HEK293 (cell line): ENCODE data around the gene GALNT2.

Experiments used
- CTCF ChIP-seq: fragments of 450-650 bp; formaldehyde crosslinking; IDR thresholded peaks from 2 replicates; pipeline ENCODE4 v1.5.1; 2016; ENCODE audit warnings: missing biosample characterization, missing genetic modification characterization
- GFI1B ChIP-seq: fragments of 450-650 bp; formaldehyde crosslinking; IDR thresholded peaks from 2 replicates; pipeline ENCODE4 v1.5.1; 2016; ENCODE audit warnings: missing biosample characterization, missing genetic modification characterization
- GLIS2 ChIP-seq: fragments of 450-650 bp; formaldehyde crosslinking; IDR thresholded peaks from 2 replicates; pipeline ENCODE4 v1.5.1; 2016; ENCODE audit warnings: missing biosample characterization, missing genetic modification characterization
- HIC1 ChIP-seq: fragments of 450-650 bp; formaldehyde crosslinking; IDR thresholded peaks from 2 replicates; pipeline ENCODE4 v1.5.1; 2016; ENCODE audit warnings: missing biosample characterization, missing genetic modification characterization
- IKZF3 ChIP-seq: fragments of 450-650 bp; IDR thresholded peaks from 2 replicates; pipeline ENCODE4 v1.5.0; 2018; ENCODE audit warnings: missing biosample characterization, mild to moderate bottlenecking, missing genetic modification characterization, moderate library complexity
- KLF10 ChIP-seq: fragments of 450-650 bp; IDR thresholded peaks from 2 replicates; pipeline ENCODE4 v1.5.1; 2018; ENCODE audit warnings: missing biosample characterization, mild to moderate bottlenecking, missing genetic modification characterization
- KLF7 ChIP-seq: fragments of 450-650 bp; formaldehyde crosslinking; IDR thresholded peaks from 2 replicates; pipeline ENCODE4 v1.5.1; 2016; ENCODE audit warnings: missing biosample characterization, missing genetic modification characterization, borderline replicate concordance
- MEIS1 ChIP-seq: sonication (generic); formaldehyde crosslinking; IDR thresholded peaks from 2 replicates; pipeline ENCODE4 v1.8.1; 2022; ENCODE audit warnings: missing genetic modification reagents, mild to moderate bottlenecking, borderline replicate concordance
- OSR2 ChIP-seq: fragments of 450-650 bp; formaldehyde crosslinking; IDR thresholded peaks from 2 replicates; pipeline ENCODE4 v1.5.1; 2016; ENCODE audit warnings: missing biosample characterization, missing genetic modification characterization
- OVOL3 ChIP-seq: fragments of 450-650 bp; formaldehyde crosslinking; IDR thresholded peaks from 2 replicates; pipeline ENCODE4 v1.5.1; 2016; ENCODE audit warnings: missing biosample characterization, missing genetic modification characterization
- RBAK ChIP-seq: fragments of 450-650 bp; formaldehyde crosslinking; IDR thresholded peaks from 2 replicates; pipeline ENCODE4 v1.5.1; 2016; ENCODE audit warnings: missing biosample characterization, missing genetic modification characterization
- REST ChIP-seq: fragments of 450-650 bp; formaldehyde crosslinking; IDR thresholded peaks from 2 replicates; pipeline ENCODE4 v1.5.1; 2016; ENCODE audit warnings: missing biosample characterization, missing genetic modification characterization
- TRIM28 ChIP-seq: IDR thresholded peaks from 2 replicates; pipeline ENCODE4 v1.6.1; 2011; ENCODE audit warnings: low read length, control low read depth, borderline replicate concordance
- ZBTB26 ChIP-seq: fragments of 450-650 bp; formaldehyde crosslinking; optimal IDR thresholded peaks from 2 replicates; pipeline ENCODE3; 2016; ENCODE audit warnings: missing biosample characterization, mild to moderate bottlenecking, missing genetic modification characterization
- ZBTB6 ChIP-seq: fragments of 450-650 bp; formaldehyde crosslinking; IDR thresholded peaks from 2 replicates; pipeline ENCODE4 v1.5.1; 2017; ENCODE audit warnings: missing biosample characterization, missing genetic modification characterization
- ZBTB7A ChIP-seq: fragments of 450-650 bp; formaldehyde crosslinking; IDR thresholded peaks from 2 replicates; pipeline ENCODE4 v1.5.1; 2016; ENCODE audit warnings: low read depth, missing biosample characterization, missing genetic modification characterization
- ZFP37 ChIP-seq: fragments of 450-650 bp; formaldehyde crosslinking; IDR thresholded peaks from 2 replicates; pipeline ENCODE4 v1.5.1; 2016; ENCODE audit warnings: missing biosample characterization, missing genetic modification characterization
- ZNF10 ChIP-seq: fragments of 450-650 bp; formaldehyde crosslinking; IDR thresholded peaks from 2 replicates; pipeline ENCODE4 v1.5.1; 2017; ENCODE audit warnings: missing biosample characterization, missing genetic modification characterization
- ZNF155 ChIP-seq: fragments of 450-650 bp; formaldehyde crosslinking; IDR thresholded peaks from 2 replicates; pipeline ENCODE4 v1.5.1; 2016; ENCODE audit warnings: missing biosample characterization, missing genetic modification characterization
- ZNF202 ChIP-seq: fragments of 450-650 bp; formaldehyde crosslinking; IDR thresholded peaks from 2 replicates; pipeline ENCODE4 v1.5.1; 2016; ENCODE audit warnings: missing biosample characterization, missing genetic modification characterization, borderline replicate concordance
- ZNF214 ChIP-seq: fragments of 450-650 bp; formaldehyde crosslinking; IDR thresholded peaks from 2 replicates; pipeline ENCODE4 v1.5.1; 2017; ENCODE audit warnings: missing biosample characterization, mild to moderate bottlenecking, missing genetic modification characterization, borderline replicate concordance
- ZNF514 ChIP-seq: fragments of 450-650 bp; formaldehyde crosslinking; IDR thresholded peaks from 2 replicates; pipeline ENCODE4 v1.5.1; 2016; ENCODE audit warnings: missing biosample characterization, missing genetic modification characterization
- ZNF544 ChIP-seq: fragments of 450-650 bp; formaldehyde crosslinking; IDR thresholded peaks from 2 replicates; pipeline ENCODE4 v1.5.0; 2017; ENCODE audit warnings: missing biosample characterization, missing genetic modification characterization
- ZNF558 ChIP-seq: fragments of 450-650 bp; formaldehyde crosslinking; IDR thresholded peaks from 2 replicates; pipeline ENCODE4 v1.5.1; 2016; ENCODE audit warnings: missing biosample characterization, missing genetic modification characterization
- ZNF585B ChIP-seq: fragments of 450-650 bp; formaldehyde crosslinking; IDR thresholded peaks from 2 replicates; pipeline ENCODE4 v1.5.1; 2016; ENCODE audit warnings: missing biosample characterization, missing genetic modification characterization
- ZNF629 ChIP-seq: fragments of 450-650 bp; formaldehyde crosslinking; IDR thresholded peaks from 2 replicates; pipeline ENCODE4 v1.5.1; 2017; ENCODE audit warnings: missing biosample characterization, missing genetic modification characterization
- ZNF777 ChIP-seq: fragments of 450-650 bp; formaldehyde crosslinking; IDR thresholded peaks from 2 replicates; pipeline ENCODE4 v1.5.1; 2017; ENCODE audit warnings: missing biosample characterization, missing genetic modification characterization, borderline replicate concordance
- ZNF830 ChIP-seq: fragments of 450-650 bp; IDR thresholded peaks from 2 replicates; pipeline ENCODE4 v1.5.0; 2018; ENCODE audit warnings: missing biosample characterization, missing genetic modification characterization, low read depth, mild to moderate bottlenecking, moderate library complexity
- ZNF837 ChIP-seq: fragments of 450-650 bp; formaldehyde crosslinking; IDR thresholded peaks from 2 replicates; pipeline ENCODE4 v1.5.1; 2016; ENCODE audit warnings: missing biosample characterization, missing genetic modification characterization
- ZSCAN4 ChIP-seq: fragments of 450-650 bp; formaldehyde crosslinking; IDR thresholded peaks from 2 replicates; pipeline ENCODE4 v1.5.1; 2017; ENCODE audit warnings: missing biosample characterization, missing genetic modification characterization

The GALNT2 gene

GRCh38 chr1:230087028-230087716, 20.1 kb downstream of the GALNT2 start (continued):
- TF ChIP-seq GLIS2 (tag by site-specific recombination), result no peak
- no peak for TF ChIP-seq ZNF585B
- no peak for TF ChIP-seq ZNF155
- TF ChIP-seq ZNF629 (tag by site-specific recombination), result peak; percentile 28; the same call in 1 of the 2 replicates
- no peak for TF ChIP-seq ZNF214 (tag by site-specific recombination)
- TF ChIP-seq ZNF10 (tag by site-specific recombination), result peak; percentile 89
- TF ChIP-seq OVOL3 (tag by site-specific recombination), result no peak
- no peak for TF ChIP-seq ZNF837 (tag by site-specific recombination)
- TF ChIP-seq RBAK (tag by site-specific recombination), result no peak
- TF ChIP-seq IKZF3 (tag by site-specific recombination), result peak; percentile 72
- TF ChIP-seq ZFP37, result no peak
- TF ChIP-seq ZNF777 (tag by site-specific recombination), result no peak
- TF ChIP-seq ZNF544 (tag by site-specific recombination), result no peak
- no peak for TF ChIP-seq ZNF830
- TF ChIP-seq ZBTB26, result no peak
- TF ChIP-seq GFI1B (tag by site-specific recombination), result no peak
- no peak for TF ChIP-seq KLF7 (tag by site-specific recombination)
- TF ChIP-seq ZBTB6, result no peak
- TF ChIP-seq ZNF202 (tag by site-specific recombination), result no peak
- 0 out of 2 replicates have a peak, but pooled peaks have one; percentile 59 for TF ChIP-seq TRIM28
- peak; percentile 79 for TF ChIP-seq OSR2 (tag by site-specific recombination)
- TF ChIP-seq HIC1 (tag by site-specific recombination), result no peak
- no peak for TF ChIP-seq ZNF514 (tag by site-specific recombination)
- TF ChIP-seq ZSCAN4 (tag by site-specific recombination), result no peak
- no peak for TF ChIP-seq MEIS1 (CRISPR knock-in tag)
- TF ChIP-seq ZBTB7A, result no peak
- TF ChIP-seq REST (tag by site-specific recombination), result no peak
- TF ChIP-seq ZNF558, result no peak
- peak; percentile 12; the same call in 1 of the 2 replicates for TF ChIP-seq CTCF (tag by site-specific recombination)
- TF ChIP-seq KLF10, result peak; percentile 27; the same call in 1 of the 2 replicates
